ACC112 (cell line): ENCODE results near the gene SNX10.

Source experiments
- H2AFZ ChIP-seq: fragments of 200-600 bp; sonication (generic); one replicate; pipeline ENCODE4 v1.6.0; 2017; ENCODE audit warnings: antibody characterized with exemption, low read length; ENCODE audit not compliant: unreplicated experiment
- H3K27ac ChIP-seq: fragments of 200-600 bp; sonication (generic); 2 replicates; pipeline ENCODE4 v1.5.1; 2014; ENCODE audit warnings: low read depth, mild to moderate bottlenecking, antibody characterized with exemption, low read length, moderate library complexity
- H3K27me3 ChIP-seq: fragments of 200-600 bp; sonication (generic); 2 replicates; pipeline ENCODE4 v1.6.1; 2014; ENCODE audit warnings: mild to moderate bottlenecking, antibody characterized with exemption, low read length, moderate library complexity, mixed read lengths; ENCODE audit not compliant: insufficient read depth
- H3K36me3 ChIP-seq: fragments of 200-600 bp; sonication (generic); 2 replicates; pipeline ENCODE4 v1.6.1; 2016; ENCODE audit warnings: mild to moderate bottlenecking, antibody characterized with exemption, low read length, moderate library complexity, mixed read lengths; ENCODE audit not compliant: insufficient read depth
- H3K4me1 ChIP-seq: fragments of 200-600 bp; sonication (generic); one replicate; pipeline ENCODE4 v1.6.1; 2016; ENCODE audit warnings: low read length, mixed read lengths; ENCODE audit not compliant: insufficient read depth, unreplicated experiment, control insufficient read depth
- H3K4me3 ChIP-seq: fragments of 200-600 bp; sonication (generic); 2 replicates; pipeline ENCODE4 v1.5.1; 2014; ENCODE audit warnings: mild to moderate bottlenecking, low read depth, low read length
- H3K79me2 ChIP-seq: fragments of 200-600 bp; sonication (generic); one replicate; pipeline ENCODE4 v1.6.0; 2016; ENCODE audit warnings: low read length; ENCODE audit not compliant: control insufficient read depth, unreplicated experiment, insufficient read depth

The SNX10 gene

GRCh38 chr7:26422761-26423160 is 131.1 kb downstream of the SNX10 start:
- no peaks in the 10 kb centered on the region for H3K4me1 ChIP-seq

GRCh38 chr7:26423436-26423835 is 131.8 kb downstream of the SNX10 start:
- Histone ChIP-seq H3K27me3 (peaks cover 3% of the 10 kb centered on the region; the same call in 1 of the 2 replicates), H2AFZ (no peak overlapping the region), H3K79me2 (no peaks in the 10 kb centered on the region), H3K4me1 (no peaks in the 10 kb centered on the region), H3K4me3 (no peak overlapping the region), H3K36me3 (no peaks in the 10 kb centered on the region), H3K27ac (no peak overlapping the region)

More at GRCh38 chr7:26422761-26423160, 131.1 kb downstream of the SNX10 start:
- Histone ChIP-seq H3K79me2 (no peaks in the 10 kb centered on the region), H3K27ac (no peak overlapping the region), H3K27me3 (peaks cover 3% of the 10 kb centered on the region), H3K36me3 (no peaks in the 10 kb centered on the region), H3K4me3 (no peak overlapping the region), H2AFZ (no peak overlapping the region)
